GM18526 (cell line): ENCODE results near the gene EN1.

Experiments
- POLR2A ChIP-seq: IDR thresholded peaks from 3 replicates; pipeline ENCODE4 v1.6.1; 2011; ENCODE audit not compliant: insufficient read length; ENCODE audit errors: extremely low read depth

The EN1 gene

GRCh38 chr2:118850168-118850900, 2.9 kb upstream of the EN1 start:
- no peak for TF ChIP-seq POLR2A

GRCh38 chr2:118849226-118850167, 2.0 kb upstream of the EN1 start:
- no peak for TF ChIP-seq POLR2A

- TF ChIP-seq POLR2A, result no peak
Measured at GRCh38 chr2:118848381-118849225, 1.2 kb upstream of the EN1 start.

- TF ChIP-seq POLR2A, result no peak
Measured at GRCh38 chr2:118847762-118848172, 319 bp upstream of the EN1 start.

- TF ChIP-seq POLR2A, result no peak
Measured at GRCh38 chr2:118846442-118846952, 951 bp downstream of the EN1 start.

- no peak for TF ChIP-seq POLR2A
Measured at GRCh38 chr2:118845522-118846441, 1.7 kb downstream of the EN1 start.

- TF ChIP-seq POLR2A, result no peak
Measured at GRCh38 chr2:118845005-118845521, 2.4 kb downstream of the EN1 start.

- TF ChIP-seq POLR2A, result no peak
Measured at GRCh38 chr2:118844261-118845004, 3.0 kb downstream of the EN1 start.

- TF ChIP-seq POLR2A, result no peak
Measured at GRCh38 chr2:118843483-118844132, 3.8 kb downstream of the EN1 start.

GRCh38 chr2:118842661-118843482, 4.6 kb downstream of the EN1 start:
- no peak for TF ChIP-seq POLR2A

GRCh38 chr2:118841828-118842461, 5.5 kb downstream of the EN1 start:
- TF ChIP-seq POLR2A, result no peak
